IMR-90 (cell line): ENCODE data around the gene PITRM1. TPM values are rescaled to one million over a fixed set of nuclear protein-coding genes. Genes with fewer than 3 reads are reported as not detected.

Source experiments
- ATAC-seq: fragments of 200-7000 bp; cut with Tn5 transposase; 2 replicates; pipeline ENCODE4 v1.9.1; 2020; ENCODE audit warnings: low read depth, mild to moderate bottlenecking, moderate library complexity
- BruUV-seq: library from RNA; stranded (reverse); fragments of 400-500 nt; replicated peaks from 2 replicates; lab custom pipeline; 2021; lab: Mats Ljungman, UMichigan
- CTCF ChIA-PET: fragments of 300-600 bp; formaldehyde crosslinking; extraction: SDS; loops from one replicate; lab custom pipeline; 2021; ENCODE audit warnings: antibody characterized with exemption; lab: Yijun Ruan, JAX
- POLR2A ChIA-PET: fragments of 300-600 bp; sonication (Branson Sonifier 250); formaldehyde crosslinking; loops from one replicate; lab custom pipeline; 2022; ENCODE audit warnings: antibody characterized with exemption; ENCODE audit not compliant: unreplicated experiment; lab: Charles Lee
- DNase-seq: peaks from one replicate; pipeline ENCODE4 v3.0.0; 2013
- H2AFZ ChIP-seq: replicated peaks from 2 replicates; pipeline ENCODE3; 2013; ENCODE audit warnings: low read length, mild to moderate bottlenecking; ENCODE audit not compliant: poor library complexity
- H2AK5ac ChIP-seq: 2 replicates; pipeline ENCODE4 v1.6.1; 2013; ENCODE audit warnings: low read depth, low read length, inconsistent platforms
- H2AK9ac ChIP-seq: replicated peaks from 2 replicates; pipeline ENCODE3; 2013; ENCODE audit warnings: mild to moderate bottlenecking, low read depth, low read length, moderate library complexity; ENCODE audit not compliant: poor library complexity
- H2BK120ac ChIP-seq: 2 replicates; pipeline ENCODE4 v1.6.1; 2013; ENCODE audit warnings: low read depth, low read length, inconsistent platforms
- H2BK15ac ChIP-seq: 3 replicates; pipeline ENCODE4 v1.6.1; 2013; ENCODE audit warnings: low read depth, low read length, inconsistent platforms
- H2BK20ac ChIP-seq: 2 replicates; pipeline ENCODE4 v1.6.1; 2013; ENCODE audit warnings: low read depth, mild to moderate bottlenecking, inconsistent platforms, low read length, moderate library complexity
- H2BK5ac ChIP-seq: 2 replicates; pipeline ENCODE4 v1.6.1; 2013; ENCODE audit warnings: mild to moderate bottlenecking, low read depth, low read length, inconsistent platforms; ENCODE audit not compliant: poor library complexity, severe bottlenecking
- H3K14ac ChIP-seq: replicated peaks from 2 replicates; pipeline ENCODE4 v1.6.1; 2013; ENCODE audit warnings: low read depth, low read length, inconsistent platforms
- H3K18ac ChIP-seq: 2 replicates; pipeline ENCODE4 v1.6.1; 2013; ENCODE audit warnings: low read depth, low read length, control low read depth
- H3K23ac ChIP-seq: 2 replicates; pipeline ENCODE4 v1.6.1; 2013; ENCODE audit warnings: low read depth, low read length, inconsistent platforms
- H3K27ac ChIP-seq: 2 replicates; pipeline ENCODE4 v1.5.1; 2013; ENCODE audit warnings: mild to moderate bottlenecking, control low read depth, low read length; ENCODE audit not compliant: insufficient read depth
- H3K27me3 ChIP-seq: 2 replicates; pipeline ENCODE4 v1.6.1; 2013; ENCODE audit warnings: low read length; ENCODE audit not compliant: control insufficient read depth, insufficient read depth
- H3K36me3 ChIP-seq: 2 replicates; pipeline ENCODE4 v1.6.1; 2013; ENCODE audit warnings: low read length, mixed read lengths; ENCODE audit not compliant: control insufficient read depth, insufficient read depth
- H3K4ac ChIP-seq: 2 replicates; pipeline ENCODE4 v1.6.1; 2013; ENCODE audit warnings: low read depth, low read length, inconsistent platforms
- H3K4me1 ChIP-seq: 2 replicates; pipeline ENCODE4 v1.6.1; 2013; ENCODE audit warnings: low read length, mixed read lengths; ENCODE audit not compliant: control insufficient read depth, insufficient read depth
- H3K4me2 ChIP-seq: 2 replicates; pipeline ENCODE4 v1.6.1; 2013; ENCODE audit warnings: low read depth, mild to moderate bottlenecking, control low read depth, low read length, moderate library complexity
- H3K4me3 ChIP-seq: 2 replicates; pipeline ENCODE4 v1.5.1; 2013; ENCODE audit warnings: low read depth, mild to moderate bottlenecking, control low read depth, low read length, moderate library complexity; ENCODE audit not compliant: insufficient read depth
- H3K56ac ChIP-seq: 2 replicates; pipeline ENCODE4 v1.6.1; 2013; ENCODE audit warnings: low read length, inconsistent platforms; ENCODE audit not compliant: insufficient read depth; ENCODE audit errors: extremely low read depth
- H3K79me1 ChIP-seq, 2 experiments: 2 replicates each; pipeline ENCODE4 v1.6.1; 2013; ENCODE audit warnings: low read length in 2 of 2, inconsistent platforms in 1 of 2, low read depth in 1 of 2
- H3K9ac ChIP-seq: 2 replicates; pipeline ENCODE4 v1.6.1; 2013; ENCODE audit warnings: low read depth, low read length, control low read depth
- H3K9me1 ChIP-seq: 2 replicates; pipeline ENCODE4 v1.6.1; 2013; ENCODE audit warnings: low read length, inconsistent platforms; ENCODE audit not compliant: insufficient read depth
- H3K9me3 ChIP-seq: 2 replicates; pipeline ENCODE4 v1.6.1; 2013; ENCODE audit warnings: low read length; ENCODE audit not compliant: control insufficient read depth, insufficient read depth
- H4K20me1 ChIP-seq: 2 replicates; pipeline ENCODE4 v1.6.1; 2013; ENCODE audit warnings: low read length, inconsistent platforms; ENCODE audit not compliant: insufficient read depth
- H4K5ac ChIP-seq: 2 replicates; pipeline ENCODE4 v1.6.1; 2013; ENCODE audit warnings: mild to moderate bottlenecking, low read depth, low read length, control low read depth
- H4K8ac ChIP-seq, 2 experiments: 2 replicates each; pipeline ENCODE4 v1.6.1; 2013; ENCODE audit warnings: low read depth in 2 of 2, low read length in 2 of 2, control low read depth in 1 of 2, inconsistent platforms in 1 of 2
- H4K91ac ChIP-seq: 2 replicates; pipeline ENCODE4 v1.6.1; 2013; ENCODE audit warnings: low read depth, low read length, inconsistent platforms; ENCODE audit not compliant: insufficient read depth
- MAFK ChIP-seq: IDR thresholded peaks from 2 replicates; pipeline ENCODE4 v1.6.1; 2012; ENCODE audit warnings: low read depth, low read length, improper control_type of control experiment
- RAD21 ChIP-seq: IDR thresholded peaks from 2 replicates; pipeline ENCODE4 v1.6.1; 2012; ENCODE audit warnings: low read length, improper control_type of control experiment
- WGBS, 2 experiments: methylation state at CpG; one replicate each; pipeline versions ENCODE4 v1.1.5 to v1.1.7; 2013; ENCODE audit warnings: missing lambda C conversion rate in 2 of 2; ENCODE audit not compliant: insufficient read length in 1 of 2; ENCODE audit errors: extremely low coverage in 2 of 2; 5-methylcytosine and 5-hydroxymethylcytosine counted together
- dilution Hi-C: fragments of 300-500 bp; cut with HindIII; formaldehyde crosslinking; loops from one replicate; pipeline ENCODE4 v1.14.3; 2018; ENCODE audit warnings: low sequenced_read_pairs; ENCODE audit not compliant: unreplicated experiment
- in situ Hi-C: fragments of 300-500 bp; cut with MboI; formaldehyde crosslinking; loops from 3 replicates; pipeline ENCODE4 v1.14.3; 2019; ENCODE audit warnings: low sequenced_read_pairs, inconsistent platforms, mixed read lengths
- intact Hi-C: fragments of 100-400 bp; cut with micrococcal nuclease; formaldehyde crosslinking; loops from 2 replicates; pipeline ENCODE4 v1.10.0; 2022
- polyA plus RNA-seq, 3 experiments: library from polyadenylated mRNA; depleted of rRNA; stranded (reverse); fragments of >200 nt; gene quantifications; 2 replicates each; pipeline ENCODE4 v1.2.3, GENCODE V29; 2012; ENCODE audit warnings: low replicate concordance in 1 of 3
- total RNA-seq: library from RNA; depleted of rRNA; stranded (reverse); fragments of >200 nt; gene quantifications from 2 replicates; pipeline ENCODE4 v1.2.3, GENCODE V29; 2012

The PITRM1 gene
- total and polyA plus RNA-seq, 2 of the 4 experiments (the other 2 are of a cell fraction) = 97.1 to 124 TPM

- Histone ChIP-seq H3K9me3 (no peaks in the 10 kb centered on the region), H3K27me3 (no peaks in the 10 kb centered on the region), H3K36me3 (no peaks in the 10 kb centered on the region), H3K9ac (no peak overlapping the region), H3K27ac (no peak overlapping the region), H3K4me3 (no peak overlapping the region), H2AFZ (no peak overlapping the region), H3K4me2 (no peak overlapping the region), H3K23ac (no peak overlapping the region), H2BK120ac (peak overlapping the region; percentile 68), H3K9me1 (no peaks in the 10 kb centered on the region), H2BK20ac (peak overlapping the region; percentile 40; the same call in 1 of the 2 replicates), H2BK15ac (peak overlapping the region; percentile 94; the same call in 2 of the 3 replicates), H2BK5ac (peak overlapping the region; percentile 78), H4K91ac (peak overlapping the region; percentile 65), H3K14ac (no peak overlapping the region; the same call in 1 of the 2 replicates), H3K56ac (no peak overlapping the region), H4K8ac (peak overlapping the region in 1 of 2 experiments; percentile 63; a peak in 2 of 4 replicates), H4K5ac (no peak overlapping the region), H3K79me1 (no peaks in the 10 kb centered on the region), H3K4ac (peak overlapping the region; percentile 50; the same call in 1 of the 2 replicates), H2AK5ac (peak overlapping the region; percentile 89), H2AK9ac (no peak overlapping the region), H4K20me1 (no peaks in the 10 kb centered on the region), H3K4me1 (peaks cover 4% of the 10 kb centered on the region; the same call in 1 of the 2 replicates), H3K18ac (peak overlapping the region; percentile 28; the same call in 1 of the 2 replicates)
- ATAC-seq (no peak), DNase-seq (no peak)
- dilution Hi-C loops = no loop called here
- no CpG with 5 or more reads among the region's 12 CpGs for WGBS, 2 experiments
- no TSS peak for BruUV-seq
- in situ Hi-C loops = loop anchor here (25.0 kb wide), 1 partner anchor 1294 kb away; no protein-coding TSS in a partner anchor
- ChIA-PET POLR2A (no interaction called here), CTCF (no interaction called here)
- intact Hi-C loops = no loop called here
- TF ChIP-seq MAFK = 0 out of 2 replicates have a peak, but pooled peaks have one; percentile 7
- TF ChIP-seq RAD21 = no peak
These were observed 45.3 kb upstream of the PITRM1 start for GRCh38 chr10:3217853-3218252.
